ENCODE data around the gene GIT2.

Gene GIT2

DNA sequence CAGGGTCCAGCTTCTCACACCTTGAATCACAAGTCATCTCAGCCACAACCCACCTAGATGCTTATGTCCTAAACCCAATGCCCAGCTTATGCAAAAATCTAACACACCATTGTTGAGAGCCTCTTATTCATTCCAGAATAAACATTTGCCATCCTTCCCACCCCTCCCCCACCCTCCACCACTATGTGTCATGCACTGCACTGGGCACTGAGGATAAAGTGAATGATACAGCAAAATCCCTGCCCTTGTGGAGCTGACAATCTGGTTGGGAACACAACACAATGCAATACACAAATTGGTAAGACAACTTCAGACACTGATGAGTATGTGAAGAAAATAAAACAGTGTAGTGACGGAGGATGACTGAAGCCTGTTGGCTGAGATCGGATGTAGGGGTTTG, 114.4 kb downstream of the GIT2 start:
- no peak for DNase-seq (ENCODE audit: low read depth, low spot score)
- H3K4me3 ChIP-seq (ENCODE audit: low read length), result no peak overlapping the region

GRCh38 chr12:109880938-109881337, 115.2 kb downstream of the GIT2 start:
- no peak for DNase-seq (ENCODE audit: low read depth, low spot score)
- peak overlapping the region; percentile 58 for H3K4me3 ChIP-seq (ENCODE audit: low read length)

DNA sequence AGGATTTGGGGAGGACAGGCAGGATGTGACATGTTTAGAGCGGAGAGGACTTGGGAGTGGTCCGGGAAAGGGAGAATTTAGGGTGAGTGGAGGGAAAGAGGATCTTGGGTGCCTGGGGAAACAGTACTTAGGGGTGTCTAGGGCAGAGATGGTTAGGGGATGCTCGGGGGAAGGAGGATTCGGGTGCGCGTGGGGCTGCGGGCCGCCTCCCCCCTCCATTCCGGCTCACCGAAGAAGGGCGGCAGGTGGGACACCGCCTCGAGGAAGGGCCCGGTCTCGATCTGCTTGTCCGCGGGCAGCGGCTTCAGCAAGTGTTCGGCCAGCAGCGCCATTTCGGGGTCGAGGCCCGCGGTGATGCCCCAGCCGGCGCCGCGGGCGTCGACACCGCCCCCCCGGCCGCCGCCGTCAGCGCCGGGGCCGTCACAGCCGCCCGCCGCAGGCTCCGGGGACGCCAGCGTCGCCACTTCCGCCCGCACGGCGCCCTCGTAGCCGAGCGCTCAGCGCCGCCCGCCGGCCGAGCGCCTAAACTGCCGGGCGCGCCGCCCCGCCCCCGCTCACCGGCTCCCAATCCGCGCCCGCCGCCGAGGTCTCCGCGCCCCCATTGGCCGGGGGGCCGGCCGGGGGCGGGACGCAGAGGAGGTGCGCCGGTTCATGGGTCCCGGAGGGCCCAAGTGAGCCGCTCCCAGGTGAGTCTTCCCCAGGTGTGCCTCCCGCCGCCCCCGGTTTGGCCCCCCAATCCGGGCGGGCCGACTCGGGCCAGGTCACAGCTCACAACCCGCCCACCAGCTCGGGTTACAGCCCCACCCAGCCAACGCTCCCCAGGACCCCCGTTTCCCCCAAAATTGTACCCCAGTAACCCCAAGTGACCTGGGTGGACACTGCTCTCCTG, 115.9 kb downstream of the GIT2 start, which contains the start of gene GLTP:
Gene GLTP, minus strand, starts transcription at position 499 of the 889 bp plus-strand sequence. Its CDS starts 167 bp downstream, at position 332.
- DNase-seq (ENCODE audit: low read depth, low spot score), result peak; percentile 63
- H3K4me3 ChIP-seq (ENCODE audit: low read length), result peak within 1 kb of the TSS; percentile 74
